GM19193 (cell line): ENCODE results near the gene UBE2U.

ENCODE experiments used
- POLR2A ChIP-seq: IDR thresholded peaks from 4 replicates; pipeline ENCODE4 v1.6.1; 2011; ENCODE audit not compliant: insufficient read depth, insufficient read length; ENCODE audit errors: extremely low read depth

Gene UBE2U

GRCh38 chr1:64203420-64203819, at the start of gene UBE2U:
Gene UBE2U, plus strand, starts transcription at chr1:64203623. Its CDS starts 428 bp downstream, at chr1:64204051.
- no peak for TF ChIP-seq POLR2A

DNA sequence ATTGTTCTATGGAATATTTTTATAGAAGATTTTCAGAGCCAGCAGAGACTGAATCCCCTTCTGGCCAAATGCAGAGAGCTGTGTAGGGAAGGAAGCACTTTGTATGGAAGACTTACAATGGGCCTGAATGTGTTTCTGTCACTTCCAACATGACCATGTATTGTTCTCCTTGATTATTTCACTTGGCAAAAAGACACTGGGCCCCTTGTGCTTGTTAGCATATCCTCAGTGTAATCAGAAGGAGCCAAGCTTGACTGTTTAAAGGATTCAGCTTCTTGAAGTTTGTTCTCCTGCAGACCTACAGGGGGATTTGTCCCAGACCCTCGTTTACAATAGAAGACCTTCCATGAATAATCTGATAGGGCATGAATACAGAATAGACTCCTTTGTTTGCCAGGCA, 48.1 kb upstream of the UBE2U start:
- no peak for TF ChIP-seq POLR2A

DNA sequence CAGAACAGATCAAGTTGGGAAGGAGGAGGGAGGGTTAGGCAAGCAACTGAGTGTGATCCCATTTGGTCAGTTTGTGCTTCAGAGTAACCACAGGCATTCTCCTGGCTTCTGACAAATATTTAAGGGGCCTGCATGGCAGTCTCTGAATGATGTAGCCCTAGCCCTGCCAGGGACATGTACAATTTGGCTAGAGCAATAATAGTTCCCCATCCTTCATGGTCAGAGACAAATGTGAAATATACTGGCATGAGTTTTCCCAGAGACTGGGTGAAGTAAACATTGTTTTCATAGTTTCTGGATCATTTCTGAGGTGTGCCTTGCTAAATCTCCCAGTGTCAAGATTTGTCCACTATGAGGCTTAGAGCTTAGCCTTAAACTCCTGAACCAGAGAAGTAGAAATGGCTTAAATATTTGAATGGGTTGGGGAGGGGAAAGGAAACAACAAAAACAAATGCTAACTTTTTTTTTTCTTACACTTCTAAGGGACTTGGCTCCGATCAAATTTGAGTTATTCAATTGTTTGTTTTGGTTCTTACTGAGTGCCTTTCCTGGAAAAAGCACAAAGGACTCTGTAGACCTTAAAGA, 42.0 kb upstream of the UBE2U start:
- no peak for TF ChIP-seq POLR2A

GRCh38 chr1:64162151-64162550, 41.3 kb upstream of the UBE2U start:
- TF ChIP-seq POLR2A: no peak

DNA sequence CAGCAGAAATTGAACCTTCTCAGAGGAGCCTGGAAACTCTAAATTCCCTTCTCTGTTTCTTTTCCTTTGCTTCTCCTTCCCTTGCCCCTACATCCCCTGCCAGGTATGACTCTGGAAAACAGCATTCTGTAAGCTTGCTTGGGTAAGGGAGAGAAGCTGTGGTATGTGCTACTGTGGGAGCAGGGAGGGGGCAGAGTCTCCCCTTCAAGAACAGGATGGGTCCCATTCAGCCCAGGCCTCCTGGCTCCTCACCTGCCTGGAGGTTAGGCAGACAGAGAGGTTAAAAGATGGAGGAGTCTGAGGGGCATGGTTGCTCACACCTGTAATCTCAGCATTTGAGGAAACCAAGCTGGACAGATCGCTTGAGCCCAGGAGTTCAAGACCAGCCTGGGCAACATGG, 40.6 kb upstream of the UBE2U start:
- no peak for TF ChIP-seq POLR2A

- TF ChIP-seq POLR2A: no peak
Measured at GRCh38 chr1:64163431-64163830, 40.0 kb upstream of the UBE2U start.

- TF ChIP-seq POLR2A: no peak
Measured at GRCh38 chr1:64163970-64164369, 39.5 kb upstream of the UBE2U start.

GRCh38 chr1:64166629-64167028, 36.8 kb upstream of the UBE2U start:
- no peak for TF ChIP-seq POLR2A

GRCh38 chr1:64167176-64167575, 36.2 kb upstream of the UBE2U start:
- no peak for TF ChIP-seq POLR2A

- TF ChIP-seq POLR2A: no peak
Measured at GRCh38 chr1:64171246-64171645, 32.2 kb upstream of the UBE2U start.

- no peak for TF ChIP-seq POLR2A
Measured at GRCh38 chr1:64171797-64172281, 31.6 kb upstream of the UBE2U start.

DNA sequence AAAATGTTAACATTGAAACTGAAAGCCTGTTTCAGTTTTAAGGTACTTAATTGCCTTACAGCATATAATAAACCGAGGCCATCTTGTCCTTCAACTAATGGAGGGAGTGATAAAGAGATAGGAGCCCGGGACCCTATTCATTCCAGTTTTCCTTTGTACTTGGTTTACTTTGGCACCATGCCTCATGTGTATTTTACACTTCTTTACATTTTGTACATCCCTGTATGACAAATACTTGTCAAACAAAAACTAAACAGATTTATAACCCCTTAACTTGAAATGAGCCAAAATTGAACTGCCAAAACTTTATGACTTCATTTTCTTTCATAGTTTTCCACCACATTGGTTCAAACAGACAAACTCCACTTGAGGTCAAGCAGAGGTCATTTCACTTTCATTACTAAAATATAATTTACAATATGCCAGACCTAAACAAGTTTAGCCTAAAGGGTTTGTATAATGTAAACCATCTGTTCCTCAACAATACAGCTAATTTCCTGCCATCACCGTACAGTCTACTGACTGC, 30.9 kb upstream of the UBE2U start:
- no peak for TF ChIP-seq POLR2A

DNA sequence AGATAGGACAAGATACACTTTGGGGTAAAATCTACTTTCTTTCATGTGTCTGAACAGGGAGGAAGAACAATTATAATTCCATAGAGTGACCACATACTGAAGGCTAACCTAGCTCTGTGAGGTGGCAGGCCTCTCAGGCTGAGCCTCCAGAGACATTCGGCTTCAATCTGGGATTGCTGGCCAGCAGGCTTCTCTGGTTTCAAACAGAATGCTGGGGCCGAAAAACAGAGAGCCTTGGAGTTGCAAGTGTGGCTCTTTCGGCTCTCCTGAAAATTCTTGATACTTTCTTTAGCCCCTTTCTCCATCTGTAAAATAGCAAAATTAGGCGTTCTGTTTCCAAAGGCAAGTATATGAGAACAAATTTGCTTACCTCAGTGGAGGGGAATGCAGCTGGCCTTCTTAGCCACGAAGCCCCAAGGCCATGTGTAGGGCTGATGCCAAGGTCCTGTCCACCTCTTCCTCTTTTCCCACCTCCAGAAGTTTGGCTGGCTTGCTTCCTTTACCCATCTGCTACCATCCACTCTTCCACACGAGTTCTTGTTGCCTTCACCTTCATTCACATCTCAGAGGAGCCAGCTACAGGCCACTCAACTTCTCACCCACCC, 30.0 kb upstream of the UBE2U start:
- TF ChIP-seq POLR2A: no peak

DNA sequence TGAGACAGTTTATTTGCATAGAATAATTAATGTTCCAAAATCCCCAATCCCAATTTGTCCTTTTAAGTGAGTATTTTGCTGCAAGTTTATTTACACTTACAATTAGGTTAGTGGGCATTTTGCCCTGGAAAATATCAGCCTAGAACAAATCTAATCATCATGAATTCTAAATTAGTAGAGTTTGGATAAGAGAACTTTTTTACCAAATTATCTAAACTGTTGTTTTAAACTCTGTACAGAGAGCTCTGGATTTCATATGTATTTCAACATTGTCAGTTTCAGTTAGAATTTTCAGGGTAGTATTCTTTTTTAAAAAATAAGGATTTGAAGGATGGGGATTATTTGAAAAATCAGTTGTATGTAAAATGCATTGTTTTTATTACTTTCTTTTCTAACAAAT, 27.8 kb upstream of the UBE2U start:
- no peak for TF ChIP-seq POLR2A

- TF ChIP-seq POLR2A: no peak
Measured at GRCh38 chr1:64176659-64177058, 26.8 kb upstream of the UBE2U start.

- TF ChIP-seq POLR2A: no peak
Measured at GRCh38 chr1:64179588-64179987, 23.8 kb upstream of the UBE2U start.

DNA sequence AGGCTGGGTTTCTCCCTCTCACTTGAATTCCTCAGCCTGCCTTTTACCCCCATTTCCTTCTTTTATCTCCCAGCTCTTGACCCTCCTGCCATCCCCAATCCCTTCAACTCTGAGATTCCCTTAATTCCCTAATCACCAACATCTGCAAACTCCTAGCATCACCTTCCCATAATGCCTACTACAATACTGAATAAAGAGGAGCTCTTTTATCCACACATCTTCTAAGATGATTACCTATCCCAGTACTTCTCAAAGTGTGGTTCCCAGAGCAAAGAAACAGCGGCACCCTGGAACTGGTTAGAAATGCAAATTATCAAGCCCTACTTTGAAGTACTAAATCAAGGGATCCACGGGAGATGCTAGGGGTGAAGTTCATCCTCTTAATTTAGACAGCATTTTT, 21.2 kb upstream of the UBE2U start:
- no peak for TF ChIP-seq POLR2A

- no peak for TF ChIP-seq POLR2A
Measured at GRCh38 chr1:64183395-64184002, 19.9 kb upstream of the UBE2U start.
